Chondrocyte (in vitro differentiated cells): ENCODE measurements around the gene GRB2. TPM values are rescaled to one million over a fixed set of nuclear protein-coding genes. Genes with fewer than 3 reads are reported as not detected.
A peak's percentile ranks its signal among the peaks of the same experiment; 100 is the strongest.

Source experiments
- DNase-seq: peaks from one replicate; pipeline ENCODE4 v3.0.0; 2021; ENCODE audit warnings: mixed read lengths, low spot score
- H3K27ac Mint-ChIP-seq: one replicate; pipeline ENCODE4 v1.8.0; 2021; ENCODE audit warnings: mild to moderate bottlenecking, moderate library complexity, mixed read lengths; ENCODE audit not compliant: unreplicated experiment
- H3K27me3 Mint-ChIP-seq: 2 replicates; pipeline ENCODE4 v1.8.0; 2021; ENCODE audit warnings: low read depth, mixed read lengths
- H3K36me3 Mint-ChIP-seq: 2 replicates; pipeline ENCODE4 v1.8.0; 2021; ENCODE audit warnings: low read depth, mixed read lengths
- H3K4me1 Mint-ChIP-seq: 2 replicates; pipeline ENCODE4 v1.8.0; 2021; ENCODE audit warnings: low read depth, mild to moderate bottlenecking, mixed read lengths
- H3K4me3 Mint-ChIP-seq: one replicate; pipeline ENCODE4 v1.8.0; 2021; ENCODE audit warnings: mild to moderate bottlenecking, moderate library complexity, mixed read lengths; ENCODE audit not compliant: unreplicated experiment
- H3K9me3 Mint-ChIP-seq: 2 replicates; pipeline ENCODE4 v1.8.0; 2021; ENCODE audit warnings: low read depth, mixed read lengths
- CTCF ChIP-seq: fragments of 200-600 bp; sonication (generic); IDR thresholded peaks from 2 replicates; pipeline ENCODE4 v1.5.0; 2021; ENCODE audit warnings: antibody characterized with exemption, mild to moderate bottlenecking, moderate library complexity
- total RNA-seq: library from RNA; stranded (reverse); gene quantifications from 3 replicates; pipeline ENCODE4 v1.2.1, GENCODE V29; 2021

Gene GRB2
- total RNA-seq, 1 donor from 2014 or later = 79.4 TPM

GRCh38 chr17:75356260-75356937, 49.1 kb downstream of the GRB2 start:
- Mint-ChIP-seq H3K4me3 (no peak overlapping the region), H3K9me3 (no peaks in the 10 kb centered on the region), H3K27me3 (no peaks in the 10 kb centered on the region), H3K27ac (no peak overlapping the region), H3K36me3 (peaks cover 1% of the 10 kb centered on the region), H3K4me1 (peaks cover 23% of the 10 kb centered on the region)
- no peak for TF ChIP-seq CTCF
- no peak for DNase-seq

- H3K36me3 Mint-ChIP-seq = peaks cover 1% of the 10 kb centered on the region
- peaks cover 16% of the 10 kb centered on the region for H3K4me1 Mint-ChIP-seq
- DNase-seq = no peak
- no peaks in the 10 kb centered on the region for H3K9me3 Mint-ChIP-seq
- H3K27me3 Mint-ChIP-seq = no peaks in the 10 kb centered on the region
- no peak overlapping the region for H3K27ac Mint-ChIP-seq
- TF ChIP-seq CTCF = no peak
- H3K4me3 Mint-ChIP-seq = no peak overlapping the region
These were observed 52.3 kb downstream of the GRB2 start for GRCh38 chr17:75353176-75353575.

GRCh38 chr17:75352079-75352569, 53.4 kb downstream of the GRB2 start:
- Mint-ChIP-seq H3K4me1 (peaks cover 22% of the 10 kb centered on the region), H3K4me3 (no peak overlapping the region), H3K27ac (peak overlapping the region; percentile 32), H3K9me3 (no peaks in the 10 kb centered on the region), H3K36me3 (peaks cover 1% of the 10 kb centered on the region), H3K27me3 (no peaks in the 10 kb centered on the region)
- DNase-seq = no peak
- TF ChIP-seq CTCF = no peak

- Mint-ChIP-seq H3K4me3 (no peak overlapping the region), H3K27ac (no peak overlapping the region), H3K27me3 (no peaks in the 10 kb centered on the region), H3K36me3 (peaks cover 1% of the 10 kb centered on the region), H3K4me1 (peaks cover 30% of the 10 kb centered on the region), H3K9me3 (no peaks in the 10 kb centered on the region)
- DNase-seq = no peak
- no peak for TF ChIP-seq CTCF
These were observed 54.8 kb downstream of the GRB2 start for GRCh38 chr17:75350706-75351105.

GRCh38 chr17:75350029-75350428, 55.4 kb downstream of the GRB2 start:
- Mint-ChIP-seq H3K36me3 (peaks cover 1% of the 10 kb centered on the region), H3K9me3 (no peaks in the 10 kb centered on the region), H3K27ac (no peak overlapping the region), H3K4me3 (no peak overlapping the region), H3K4me1 (peaks cover 31% of the 10 kb centered on the region), H3K27me3 (no peaks in the 10 kb centered on the region)
- no peak for DNase-seq
- no peak for TF ChIP-seq CTCF
